ENCODE results near the gene ATP10D.

DNA sequence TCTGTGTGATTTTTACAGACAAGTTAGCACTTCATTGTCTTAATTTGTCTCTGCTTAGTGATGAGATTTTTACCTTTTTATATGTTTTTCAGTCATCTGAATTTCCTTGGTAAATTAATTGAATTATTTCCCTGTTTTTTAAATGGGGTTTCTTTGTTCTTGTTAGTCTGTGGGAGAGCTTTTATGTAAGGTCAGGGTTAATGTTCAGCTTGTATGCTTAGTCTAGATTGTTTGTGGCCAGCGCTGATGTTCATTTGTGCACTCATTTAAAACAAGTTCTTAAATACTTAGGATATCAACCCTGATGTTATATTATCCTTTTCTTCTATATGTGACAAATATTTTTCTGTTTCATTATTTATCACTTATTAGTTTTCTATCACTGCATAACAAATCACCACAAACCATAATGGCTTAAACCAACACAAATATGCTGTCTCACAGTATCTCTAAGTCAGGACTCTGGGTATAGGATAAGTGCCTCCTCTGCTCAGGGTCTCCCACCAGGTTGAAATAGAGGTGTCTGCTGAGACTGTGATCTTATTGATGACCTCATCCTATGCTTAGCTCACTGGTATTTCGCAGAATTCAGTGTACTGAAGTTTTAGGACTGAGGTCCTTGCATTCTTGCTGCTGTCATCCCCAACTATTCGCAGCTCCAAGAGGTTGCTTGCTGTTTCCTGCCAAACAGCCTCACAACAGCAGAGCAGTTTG lies 53.2 kb downstream of the ATP10D start:
- TF ChIP-seq, protein P1, sequence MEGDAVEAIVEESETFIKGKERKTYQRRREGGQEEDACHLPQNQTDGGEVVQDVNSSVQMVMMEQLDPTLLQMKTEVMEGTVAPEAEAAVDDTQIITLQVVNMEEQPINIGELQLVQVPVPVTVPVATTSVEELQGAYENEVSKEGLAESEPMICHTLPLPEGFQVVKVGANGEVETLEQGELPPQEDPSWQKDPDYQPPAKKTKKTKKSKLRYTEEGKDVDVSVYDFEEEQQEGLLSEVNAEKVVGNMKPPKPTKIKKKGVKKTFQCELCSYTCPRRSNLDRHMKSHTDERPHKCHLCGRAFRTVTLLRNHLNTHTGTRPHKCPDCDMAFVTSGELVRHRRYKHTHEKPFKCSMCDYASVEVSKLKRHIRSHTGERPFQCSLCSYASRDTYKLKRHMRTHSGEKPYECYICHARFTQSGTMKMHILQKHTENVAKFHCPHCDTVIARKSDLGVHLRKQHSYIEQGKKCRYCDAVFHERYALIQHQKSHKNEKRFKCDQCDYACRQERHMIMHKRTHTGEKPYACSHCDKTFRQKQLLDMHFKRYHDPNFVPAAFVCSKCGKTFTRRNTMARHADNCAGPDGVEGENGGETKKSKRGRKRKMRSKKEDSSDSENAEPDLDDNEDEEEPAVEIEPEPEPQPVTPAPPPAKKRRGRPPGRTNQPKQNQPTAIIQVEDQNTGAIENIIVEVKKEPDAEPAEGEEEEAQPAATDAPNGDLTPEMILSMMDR (IDR thresholded peaks at IDR 0.05), result no peak
- no peak for TF ChIP-seq POLR2A (IDR thresholded peaks at IDR 0.05)
- no peak for TF ChIP-seq POLR2AphosphoS5 (IDR thresholded peaks at IDR 0.05; ENCODE audit: insufficient read depth in 1 of 2, low read depth in 1 of 2)
